K562 (cell line): ENCODE data around the gene ARMS2. TPM values are rescaled to one million over a fixed set of nuclear protein-coding genes. Genes with fewer than 3 reads are reported as not detected.

ENCODE experiments used
- ATAC-seq: fragments of 200-7000 bp; cut with Tn5 transposase; 3 replicates; pipeline ENCODE4 v1.9.1; 2020; ENCODE audit warnings: moderate library complexity
- Bru-seq: library from RNA; stranded (reverse); fragments of 400-500 nt; gene quantifications from one replicate; lab custom pipeline; 2021; lab: Mats Ljungman, UMichigan
- BruChase-seq, 2 experiments: library from RNA; stranded (reverse); fragments of 400-500 nt; gene quantifications; one replicate each; lab custom pipeline; 2021; lab: Mats Ljungman, UMichigan
- BruUV-seq: library from RNA; stranded (reverse); fragments of 400-500 nt; replicated peaks from 2 replicates; lab custom pipeline; 2021; lab: Mats Ljungman, UMichigan
- CTCF ChIA-PET: fragments of 300-600 bp; formaldehyde crosslinking; extraction: SDS; loops from one replicate; lab custom pipeline; 2021; ENCODE audit warnings: low intra/inter-chr PET ratio; lab: Yijun Ruan, JAX
- POLR2A ChIA-PET: fragments of 300-600, 350-650 bp; sonication (Branson Sonifier 250); formaldehyde crosslinking; extraction: SDS; loops from one replicate; lab custom pipeline; 2021; ENCODE audit warnings: antibody characterized with exemption, inconsistent platforms; lab: Yijun Ruan, JAX
- DNase-seq, 4 experiments: peaks; one replicate each; pipeline versions ENCODE4 v3.0.0 to v3.0.0-alpha.2; 2011 to 2018; ENCODE audit warnings: low spot score in 3 of 4, mixed read lengths in 3 of 4; ENCODE audit errors: extremely low read depth in 1 of 4
- FAIRE-seq: peaks from 2 replicates; lab custom pipeline; 2011; peaks lifted over from hg19 to GRCh38; lab: Jason Lieb, UNC
- H2AFZ ChIP-seq: 2 replicates; pipeline ENCODE4 v1.6.0; 2011; ENCODE audit warnings: low read depth, low read length, control low read depth, inconsistent platforms
- H3K27ac ChIP-seq: fragments of 200-600 bp; 3 replicates; pipeline ENCODE4 v1.8.0; 2011; ENCODE audit warnings: low read depth, mild to moderate bottlenecking, control low read depth, inconsistent platforms, low read length, moderate library complexity, mixed read lengths; ENCODE audit errors: extremely low read depth
- H3K27me3 ChIP-seq, 2 experiments: fragments of 300-600 bp in 1 of 2; 2 replicates in 1 of 2; 3 replicates in 1 of 2; pipeline versions ENCODE4 v1.6.0 to v1.8.0; 2011; ENCODE audit warnings: inconsistent platforms in 2 of 2, low read length in 2 of 2, mild to moderate bottlenecking in 1 of 2, mixed read lengths in 1 of 2, moderate library complexity in 1 of 2; ENCODE audit not compliant: control insufficient read depth in 2 of 2, insufficient read depth in 2 of 2
- H3K36me3 ChIP-seq: fragments of 300-600 bp; 3 replicates; pipeline ENCODE4 v1.8.0; 2011; ENCODE audit warnings: mild to moderate bottlenecking, low read length, inconsistent platforms; ENCODE audit not compliant: control insufficient read depth, insufficient read depth
- H3K4me1 ChIP-seq, 2 experiments: fragments of 200-600 bp in 1 of 2; replicated peaks in 1 of 2; 2 replicates in 1 of 2; 3 replicates in 1 of 2; pipeline versions ENCODE4 v1.5.1 to v1.8.0; 2011; ENCODE audit warnings: inconsistent platforms in 2 of 2, low read length in 2 of 2, mild to moderate bottlenecking in 1 of 2, mixed read lengths in 1 of 2, moderate library complexity in 1 of 2; ENCODE audit not compliant: control insufficient read depth in 2 of 2, insufficient read depth in 2 of 2
- H3K4me2 ChIP-seq: 2 replicates; pipeline ENCODE4 v1.6.1; 2011; ENCODE audit warnings: low read length, control low read depth, inconsistent platforms, mixed read lengths; ENCODE audit not compliant: insufficient read depth
- H3K4me3 ChIP-seq: fragments of 200-600 bp; sonication (generic), shearing (Covaris generic); 2 replicates; pipeline ENCODE4 v1.5.1; 2016; ENCODE audit warnings: control low read depth, inconsistent platforms
- H3K79me2 ChIP-seq: fragments of 200-600 bp; 3 replicates; pipeline ENCODE4 v1.8.0; 2011; ENCODE audit warnings: low read length, inconsistent platforms; ENCODE audit not compliant: control insufficient read depth, insufficient read depth
- H3K9ac ChIP-seq, 2 experiments: 2 replicates each; pipeline versions ENCODE4 v1.6.0 to v1.6.1; 2011; ENCODE audit warnings: low read depth in 2 of 2, low read length in 2 of 2, control low read depth in 1 of 2, inconsistent platforms in 1 of 2, mild to moderate bottlenecking in 1 of 2, mixed read lengths in 1 of 2; ENCODE audit not compliant: insufficient read depth in 1 of 2
- H3K9me1 ChIP-seq: one replicate; pipeline ENCODE4 v1.6.0; 2011; ENCODE audit warnings: inconsistent platforms, mild to moderate bottlenecking, low read length, moderate library complexity; ENCODE audit not compliant: control insufficient read depth, insufficient read depth
- H3K9me3 ChIP-seq: replicated peaks from 2 replicates; pipeline ENCODE4 v1.5.1; 2011; ENCODE audit warnings: low read depth, low read length, inconsistent platforms; ENCODE audit not compliant: control insufficient read depth, insufficient read depth
- H4K20me1 ChIP-seq: replicated peaks from 2 replicates; pipeline ENCODE4 v1.6.1; 2011; ENCODE audit warnings: low read length, inconsistent platforms, mixed read lengths; ENCODE audit not compliant: control insufficient read depth, insufficient read depth
- FIP1L1 ChIP-seq: fragments of 200-400 bp; formaldehyde crosslinking; IDR thresholded peaks from 2 replicates; pipeline ENCODE4 v1.6.1; 2018; ENCODE audit warnings: mild to moderate bottlenecking, low read depth, low read length; ENCODE audit not compliant: poor library complexity, severe bottlenecking
- WGBS: fragments of 100-300 bp; shearing (Covaris generic); methylation state at CpG from one replicate; pipeline ENCODE4 v1.1.6; 2016; ENCODE audit warnings: low coverage, mixed read lengths; ENCODE audit not compliant: insufficient coverage; ENCODE audit errors: missing lambda C conversion rate; 5-methylcytosine and 5-hydroxymethylcytosine counted together
- in situ Hi-C: fragments of 300-500 bp; cut with MboI; formaldehyde crosslinking; loops from 4 replicates; pipeline ENCODE4 v1.15.0; 2018; ENCODE audit warnings: inconsistent platforms, mixed read lengths
- intact Hi-C: fragments of 100-400 bp; cut with micrococcal nuclease; formaldehyde crosslinking; loops from 2 replicates; pipeline ENCODE4 v1.14.2; 2022
- long read RNA-seq, 3 experiments: library from polyadenylated mRNA in 2 of 3; library from RNA in 1 of 3; unstranded in 2 of 3; stranded (forward) in 1 of 3; transcript quantifications; one replicate each; pipeline ENCODE4 v2.0.0, GENCODE V29; 2019 to 2022
- polyA minus RNA-seq, 3 experiments: library from RNA; depleted of rRNA, polyadenylated mRNA; stranded (reverse); fragments of >200 nt; gene quantifications; 2 replicates each; pipeline ENCODE4 v1.2.3, GENCODE V29; 2011
- polyA plus RNA-seq, 8 experiments: library from polyadenylated mRNA; depleted of rRNA in 4 of 8; stranded (reverse) in 5 of 8; unstranded in 3 of 8; fragments of >200 nt; fragmentation: Nextera tagmentation in 2 of 8; fragmentation: Illumina TruSeq in 1 of 8; extraction: Ambion mirVana in 2 of 8; extraction: Trizol in 1 of 8; gene quantifications; 2 replicates each; pipeline versions ENCODE4 v1.2.1 to v1.2.3, GENCODE V29; 2011 to 2014; ENCODE audit warnings: inconsistent platforms in 1 of 8, missing spikeins in 1 of 8
- total RNA-seq, 7 experiments: library from RNA; depleted of rRNA in 6 of 7; stranded (reverse); fragments of >200 nt in 6 of 7; fragmentation: Illumina TruSeq in 2 of 7; extraction: Trizol in 2 of 7; gene quantifications; 2 replicates each; pipeline versions ENCODE4 v1.2.1 to v1.2.3, GENCODE V29; 2011 to 2021; ENCODE audit warnings: low replicate concordance in 1 of 7

ARMS2 gene
- total RNA-seq (2011; cell fraction: chromatin; rRNA removed; ENCODE audit: low replicate concordance) = not detected in 2 replicates
- total RNA-seq (2011; cell fraction: nucleolus; rRNA removed) = not detected in 2 replicates
- total RNA-seq (2011; cell fraction: nucleoplasm; rRNA removed) = not detected in 2 replicates
- total RNA-seq (2014; rRNA removed) (not detected in 2 replicates), total RNA-seq (2014; rRNA removed; fragmentation: Illumina TruSeq; extraction: Trizol) (not detected in 2 replicates), total RNA-seq (2015; rRNA removed; fragmentation: Illumina TruSeq; extraction: Trizol) (not detected in 2 replicates), total RNA-seq (2021) (not detected in 2 replicates), polyA plus RNA-seq (2011; rRNA removed) (not detected in 2 replicates), polyA plus RNA-seq (2014; fragmentation: Illumina TruSeq; extraction: Trizol) (not detected in 2 replicates), polyA plus RNA-seq (2014; fragmentation: Nextera tagmentation; extraction: Ambion mirVana) (not detected), polyA plus RNA-seq (2014; rRNA removed) (not detected in 2 replicates), polyA minus RNA-seq (2011; rRNA and poly(A)+ RNA removed) (not detected in 2 replicates), Bru-seq, nascent RNA (not detected), BruChase-seq, experiment 1, labeled RNA remaining after a 2-hour chase (not detected), BruChase-seq, experiment 2, labeled RNA remaining after a 6-hour chase (percentile 18 among the genes with signal in this experiment)
- not detected in 2 replicates for polyA plus RNA-seq (2011; cell fraction: cytosol; rRNA removed)
- polyA plus RNA-seq (2011; cell fraction: nucleus; rRNA removed) = not detected in 2 replicates
- not detected in 2 replicates for polyA plus RNA-seq (2012)
- polyA minus RNA-seq (2011; cell fraction: cytosol; rRNA and poly(A)+ RNA removed) = not detected in 2 replicates
- polyA minus RNA-seq (2011; cell fraction: nucleus; rRNA and poly(A)+ RNA removed) = not detected in 2 replicates
- long read RNA-seq, experiment 1 = 0 reads
- long read RNA-seq, experiment 2 = 0 reads
- long read RNA-seq, experiment 3 = 0 reads

DNA sequence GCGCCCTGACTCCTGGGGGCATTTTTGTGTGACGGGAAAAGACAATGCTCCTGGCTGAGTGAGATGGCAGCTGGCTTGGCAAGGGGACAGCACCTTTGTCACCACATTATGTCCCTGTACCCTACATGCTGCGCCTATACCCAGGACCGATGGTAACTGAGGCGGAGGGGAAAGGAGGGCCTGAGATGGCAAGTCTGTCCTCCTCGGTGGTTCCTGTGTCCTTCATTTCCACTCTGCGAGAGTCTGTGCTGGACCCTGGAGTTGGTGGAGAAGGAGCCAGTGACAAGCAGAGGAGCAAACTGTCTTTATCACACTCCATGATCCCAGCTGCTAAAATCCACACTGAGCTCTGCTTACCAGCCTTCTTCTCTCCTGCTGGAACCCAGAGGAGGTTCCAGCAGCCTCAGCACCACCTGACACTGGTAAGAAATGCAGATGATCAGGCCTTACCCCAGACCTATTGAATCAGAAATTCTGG, at the start of gene ARMS2:
Gene ARMS2, plus strand, starts transcription at position 51 of the 478 bp plus-strand sequence. Its CDS starts 75 bp downstream, at position 126.
- no peak for ATAC-seq
- Histone ChIP-seq H3K79me2 (no peaks in the 10 kb centered on the region), H4K20me1 (no peaks in the 10 kb centered on the region), H3K9me1 (no peaks in the 10 kb centered on the region), H3K27ac (no peak within 1 kb of the TSS), H3K4me3 (no peak within 1 kb of the TSS), H3K9me3 (no peaks in the 10 kb centered on the region), H3K9ac (no peak within 1 kb of the TSS), H2AFZ (no peak within 1 kb of the TSS), H3K27me3 (peaks cover 0 to 8% of the 10 kb centered on the region in 2 experiments; a peak in 1 of 5 replicates), H3K4me1 (no peaks in the 10 kb centered on the region), H3K4me2 (no peak within 1 kb of the TSS), H3K36me3 (no peaks in the 10 kb centered on the region)
- in situ Hi-C loops (no loop called here), intact Hi-C loops (no loop called here)
- no peak for DNase-seq
- no TSS peak for BruUV-seq
- 0% methylated on average over 6 of the region's 7 CpGs for WGBS
- CTCF ChIA-PET = no interaction called here
- no peak for TF ChIP-seq FIP1L1
- FAIRE-seq = no peak
- POLR2A ChIA-PET = no interaction called here
